ENCODE data around the gene SMAD6.

- no peak for TF ChIP-seq GABPB1 (CRISPR knock-in tag; IDR thresholded peaks at IDR 0.05)
- no peak for TF ChIP-seq ZNF518B (CRISPR knock-in tag; IDR thresholded peaks at IDR 0.05)
These were observed 37.3 kb downstream of the SMAD6 start for GRCh38 chr15:66739287-66739686.

Data from K562 (cell line).